Endodermal cell (in vitro differentiated cells): ENCODE results near the gene NDUFB10. TPM values are rescaled to one million over a fixed set of nuclear protein-coding genes. Genes with fewer than 3 reads are reported as not detected.

Experiments
- DNase-seq: peaks from one replicate; pipeline ENCODE4 v3.0.0-alpha.2; 2017
- H3K27ac ChIP-seq: 2 replicates; pipeline ENCODE4 v1.5.1; 2013; ENCODE audit warnings: mild to moderate bottlenecking, low read depth, low read length, moderate library complexity
- H3K27me3 ChIP-seq: 2 replicates; pipeline ENCODE4 v1.6.1; 2013; ENCODE audit warnings: mild to moderate bottlenecking, low read length, moderate library complexity; ENCODE audit not compliant: insufficient read depth, control insufficient read depth, poor library complexity, severe bottlenecking
- H3K36me3 ChIP-seq: 2 replicates; pipeline ENCODE4 v1.7.0; 2013; ENCODE audit warnings: mild to moderate bottlenecking, low read length, moderate library complexity; ENCODE audit not compliant: control insufficient read depth, insufficient read depth
- H3K4me1 ChIP-seq: one replicate; pipeline ENCODE4 v1.7.0; 2013; ENCODE audit warnings: low read length; ENCODE audit not compliant: control insufficient read depth, insufficient read depth
- H3K4me3 ChIP-seq: 2 replicates; pipeline ENCODE4 v1.5.1; 2013; ENCODE audit warnings: mild to moderate bottlenecking, low read length, moderate library complexity
- H3K9ac ChIP-seq: 2 replicates; pipeline ENCODE4 v1.6.1; 2013; ENCODE audit warnings: mild to moderate bottlenecking, low read length, moderate library complexity; ENCODE audit not compliant: poor library complexity, severe bottlenecking; ENCODE audit errors: extremely low read depth
- H3K9me3 ChIP-seq: 2 replicates; pipeline ENCODE4 v1.6.1; 2013; ENCODE audit warnings: mild to moderate bottlenecking, low read length, moderate library complexity; ENCODE audit not compliant: control insufficient read depth
- H3K27ac Mint-ChIP-seq: 2 replicates; pipeline ENCODE4 v1.8.0; 2020; ENCODE audit warnings: mixed read lengths
- H3K27me3 Mint-ChIP-seq: 2 replicates; pipeline ENCODE4 v1.8.0; 2021; ENCODE audit warnings: mild to moderate bottlenecking, mixed read lengths; ENCODE audit not compliant: insufficient read depth
- H3K36me3 Mint-ChIP-seq: 2 replicates; pipeline ENCODE4 v1.8.0; 2020; ENCODE audit warnings: low read depth, mixed read lengths
- H3K4me1 Mint-ChIP-seq: 2 replicates; pipeline ENCODE4 v1.8.0; 2020; ENCODE audit warnings: mixed read lengths
- H3K4me3 Mint-ChIP-seq: 2 replicates; pipeline ENCODE4 v1.8.0; 2020; ENCODE audit warnings: mild to moderate bottlenecking, moderate library complexity, mixed read lengths
- H3K9me3 Mint-ChIP-seq: 2 replicates; pipeline ENCODE4 v1.8.0; 2020; ENCODE audit warnings: mild to moderate bottlenecking, mixed read lengths
- CTCF ChIP-seq: fragments of 200-600 bp; sonication (generic); conservative IDR thresholded peaks from 2 replicates; pipeline ENCODE4 v1.5.0; 2021; ENCODE audit warnings: antibody characterized with exemption, mild to moderate bottlenecking
- WGBS, 2 experiments: methylation state at CpG; one replicate each; pipeline versions ENCODE4 v1.1.5 to v1.1.7; 2013; ENCODE audit warnings: missing lambda C conversion rate in 2 of 2, mixed read lengths in 1 of 2; ENCODE audit not compliant: insufficient coverage in 1 of 2, insufficient read length in 1 of 2; 5-methylcytosine and 5-hydroxymethylcytosine counted together
- total RNA-seq, 2 donors: library from RNA; stranded (reverse); fragmentation: NEBNext Ultra II Directional in 1 of 2; extraction: Animal tissue kit (Norgen Biotek cat#: 25700) in 1 of 2; gene quantifications; 2 replicates in 1 of 2; 3 replicates in 1 of 2; pipeline ENCODE4 v1.2.1, GENCODE V29; 2021

NDUFB10 gene
- total RNA-seq, 2 donors from 2014 or later, result 167 to 192 TPM

GRCh38 chr16:1999866-2000514 lies 40.7 kb downstream of the NDUFB10 start:
- H3K27ac ChIP-seq, result no peak overlapping the region
- DNase-seq, result no peak
- H3K36me3 ChIP-seq, result peaks cover 40% of the 10 kb centered on the region
- H3K27me3 Mint-ChIP-seq, result no peaks in the 10 kb centered on the region
- no peaks in the 10 kb centered on the region for H3K4me1 Mint-ChIP-seq
- H3K9me3 ChIP-seq, result no peaks in the 10 kb centered on the region
- no peak overlapping the region for H3K27ac Mint-ChIP-seq
- peaks cover 3% of the 10 kb centered on the region for H3K4me1 ChIP-seq
- no peaks in the 10 kb centered on the region for H3K9me3 Mint-ChIP-seq
- peaks cover 30% of the 10 kb centered on the region for H3K36me3 Mint-ChIP-seq
- no peak overlapping the region for H3K9ac ChIP-seq
- no peak overlapping the region for H3K4me3 ChIP-seq
- 95 to 96% methylated on average over 7 to 28 of the region's 28 CpGs for WGBS, 2 experiments
- no peaks in the 10 kb centered on the region for H3K27me3 ChIP-seq
- H3K4me3 Mint-ChIP-seq, result no peak overlapping the region
- TF ChIP-seq CTCF, result no peak

- H3K27me3 ChIP-seq, result no peaks in the 10 kb centered on the region
- no peak for TF ChIP-seq CTCF
- Mint-ChIP-seq H3K36me3 (peaks cover 25% of the 10 kb centered on the region), H3K4me3 (no peak overlapping the region), H3K4me1 (peaks cover 2% of the 10 kb centered on the region), H3K27ac (no peak overlapping the region), H3K27me3 (no peaks in the 10 kb centered on the region), H3K9me3 (no peaks in the 10 kb centered on the region)
- H3K9me3 ChIP-seq, result no peaks in the 10 kb centered on the region
- peaks cover 40% of the 10 kb centered on the region for H3K36me3 ChIP-seq
- H3K4me1 ChIP-seq, result peaks cover 5% of the 10 kb centered on the region
- 97 to 100% methylated on average over 5 to 19 of the region's 19 CpGs for WGBS, 2 experiments
- H3K4me3 ChIP-seq, result no peak overlapping the region
- no peak for DNase-seq
- no peak overlapping the region for H3K9ac ChIP-seq
- no peak overlapping the region for H3K27ac ChIP-seq
Observed at GRCh38 chr16:2001035-2001434, 41.7 kb downstream of the NDUFB10 start.

GRCh38 chr16:2001456-2002355 lies 42.4 kb downstream of the NDUFB10 start:
- peaks cover 9% of the 10 kb centered on the region for H3K4me1 ChIP-seq
- Mint-ChIP-seq H3K27me3 (no peaks in the 10 kb centered on the region), H3K9me3 (no peaks in the 10 kb centered on the region), H3K36me3 (peaks cover 25% of the 10 kb centered on the region), H3K4me1 (peaks cover 7% of the 10 kb centered on the region), H3K27ac (no peak overlapping the region), H3K4me3 (no peak overlapping the region)
- H3K27ac ChIP-seq, result no peak overlapping the region
- no peaks in the 10 kb centered on the region for H3K27me3 ChIP-seq
- no peak for TF ChIP-seq CTCF
- DNase-seq, result no peak
- 93 to 95% methylated on average over 37 to 53 of the region's 53 CpGs for WGBS, 2 experiments
- no peaks in the 10 kb centered on the region for H3K9me3 ChIP-seq
- peaks cover 40% of the 10 kb centered on the region for H3K36me3 ChIP-seq
- no peak overlapping the region for H3K4me3 ChIP-seq
- no peak overlapping the region for H3K9ac ChIP-seq
